Measurements from ENCODE around the gene CLK4.

Gene CLK4

GRCh38 chr5:178637356-178638074 is 10.7 kb upstream of the CLK4 start:
- DNase-seq (ENCODE audit: low read depth), result no peak

- no peak for DNase-seq (ENCODE audit: low read depth)
These were observed 5.4 kb upstream of the CLK4 start for GRCh38 chr5:178632285-178632684.

GRCh38 chr5:178630951-178631350 is 4.1 kb upstream of the CLK4 start:
- no peak for DNase-seq (ENCODE audit: low read depth)

GRCh38 chr5:178630475-178630930 is 3.7 kb upstream of the CLK4 start:
- DNase-seq (ENCODE audit: low read depth), result no peak

- no peak for DNase-seq (ENCODE audit: low read depth)
These were observed 379 bp upstream of the CLK4 start for GRCh38 chr5:178627259-178627598.

GRCh38 chr5:178625679-178626483 is 969 bp downstream of the CLK4 start:
- DNase-seq (ENCODE audit: low read depth), result peak; percentile 10

- peak; percentile 45 for DNase-seq (ENCODE audit: low read depth)
These were observed 2.0 kb downstream of the CLK4 start for GRCh38 chr5:178624631-178625546.

GRCh38 chr5:178622679-178623247 is 4.1 kb downstream of the CLK4 start:
- DNase-seq (ENCODE audit: low read depth), result no peak

GRCh38 chr5:178619390-178619789 is 7.5 kb downstream of the CLK4 start:
- DNase-seq (ENCODE audit: low read depth), result no peak

- no peak for DNase-seq (ENCODE audit: low read depth)
These were observed 14.6 kb downstream of the CLK4 start for GRCh38 chr5:178612299-178612698.

- DNase-seq (ENCODE audit: low read depth), result no peak
These were observed 20.6 kb downstream of the CLK4 start for GRCh38 chr5:178606269-178606668.

GRCh38 chr5:178605788-178606187 is 21.1 kb downstream of the CLK4 start:
- DNase-seq (ENCODE audit: low read depth), result no peak

GRCh38 chr5:178602752-178603151 is 24.1 kb downstream of the CLK4 start:
- DNase-seq (ENCODE audit: low read depth), result no peak

GRCh38 chr5:178595750-178596149 is 31.1 kb downstream of the CLK4 start:
- DNase-seq (ENCODE audit: low read depth), result no peak

GRCh38 chr5:178595150-178595549 is 31.7 kb downstream of the CLK4 start:
- no peak for DNase-seq (ENCODE audit: low read depth)

- no peak for DNase-seq (ENCODE audit: low read depth)
These were observed 35.9 kb downstream of the CLK4 start for GRCh38 chr5:178590924-178591423.

GRCh38 chr5:178590141-178590923 is 36.5 kb downstream of the CLK4 start, which contains the start of gene COL23A1:
COL23A1 (minus strand) TSS chr5:178590393.
- no peak for DNase-seq (ENCODE audit: low read depth)

- no peak for DNase-seq (ENCODE audit: low read depth)
These were observed 37.4 kb downstream of the CLK4 start for GRCh38 chr5:178589180-178590140.

GRCh38 chr5:178588769-178589168 is 38.1 kb downstream of the CLK4 start:
- DNase-seq (ENCODE audit: low read depth), result no peak
